BLaER1 (cell line): Measurements from ENCODE around the gene TMCO2.
"Not testable (repeated sequence)": the region's sequence is repeated elsewhere in the genome, so short reads cannot be mapped to it uniquely, and the experiment has no call there.

Experiments
- H3K27ac ChIP-seq: shearing (Covaris generic); formaldehyde crosslinking; 2 replicates; pipeline ENCODE4 v1.8.1; 2022
- H3K27me3 ChIP-seq: shearing (Covaris generic); formaldehyde crosslinking; 2 replicates; pipeline ENCODE4 v1.8.1; 2022
- H3K36me3 ChIP-seq: shearing (Covaris generic); formaldehyde crosslinking; 2 replicates; pipeline ENCODE4 v1.8.1; 2022
- H3K4me1 ChIP-seq: shearing (Covaris generic); formaldehyde crosslinking; 2 replicates; pipeline ENCODE4 v1.8.1; 2022
- H3K4me2 ChIP-seq: shearing (Covaris generic); formaldehyde crosslinking; 2 replicates; pipeline ENCODE4 v1.8.1; 2022
- H3K4me3 ChIP-seq: shearing (Covaris generic); formaldehyde crosslinking; 2 replicates; pipeline ENCODE4 v1.8.1; 2022
- H3K9ac ChIP-seq: shearing (Covaris generic); formaldehyde crosslinking; 2 replicates; pipeline ENCODE4 v1.8.1; 2022
- H3K9me3 ChIP-seq: shearing (Covaris generic); formaldehyde crosslinking; 2 replicates; pipeline ENCODE4 v1.8.1; 2022
- H4K20me1 ChIP-seq: shearing (Covaris generic); formaldehyde crosslinking; 2 replicates; pipeline ENCODE4 v1.8.1; 2022
- Cebpa-rat ChIP-seq: shearing (Covaris generic); IDR thresholded peaks from 2 replicates; pipeline ENCODE4 v1.8.1; 2022

The TMCO2 gene

DNA sequence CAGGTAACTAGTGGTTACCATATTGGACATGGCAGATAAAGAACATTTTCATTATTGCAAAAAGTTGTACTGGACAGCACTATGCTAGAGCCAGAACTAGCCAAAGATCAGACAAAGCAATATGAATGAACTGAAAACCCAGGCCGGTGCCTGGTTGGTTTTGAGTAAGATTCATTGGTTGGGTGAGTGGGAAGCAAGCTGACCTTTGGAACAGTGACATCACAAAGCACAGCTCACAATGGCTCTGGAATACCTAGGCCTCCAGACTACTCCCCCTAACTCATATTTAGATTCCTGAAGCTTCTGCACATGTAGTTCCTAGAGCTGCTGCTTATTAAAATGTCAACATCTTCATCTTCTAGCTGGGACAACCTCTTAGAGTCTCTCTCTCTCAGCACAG is at the start of gene TMCO2:
TSS of gene TMCO2 (plus strand) at position 283 of the 400 bp plus-strand sequence. CDS start at position 340, 57 bp downstream.
- no peaks in the 10 kb centered on the region for H3K4me1 ChIP-seq
- H3K36me3 ChIP-seq, result no peaks in the 10 kb centered on the region

DNA sequence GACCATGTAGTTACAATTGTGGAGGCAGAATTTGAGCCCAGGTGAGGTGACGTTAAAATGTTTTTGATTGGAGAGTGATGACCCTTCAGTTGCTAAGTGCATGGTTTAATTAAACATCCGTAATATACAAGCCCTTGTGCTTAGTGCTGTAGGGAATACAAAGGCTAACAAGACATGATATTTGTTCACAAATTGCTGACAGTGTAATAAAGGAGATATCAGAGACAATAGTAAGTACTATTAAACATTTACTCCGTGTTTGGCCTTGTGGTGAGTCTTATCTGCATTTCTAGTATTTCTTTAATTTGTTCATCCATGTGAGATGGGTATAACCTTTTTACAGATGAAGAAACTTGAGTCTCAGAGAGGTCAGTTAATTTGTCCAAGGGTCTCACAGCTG is 48.6 kb upstream of the TMCO2 start:
- Histone ChIP-seq H4K20me1 (peaks cover 55% of the 10 kb centered on the region), H3K9me3 (no peaks in the 10 kb centered on the region), H3K27me3 (no peaks in the 10 kb centered on the region), H3K4me1 (no peaks in the 10 kb centered on the region), H3K36me3 (peaks cover 89% of the 10 kb centered on the region), H3K4me2 (no peak overlapping the region), H3K9ac (no peak overlapping the region), H3K4me3 (no peak overlapping the region), H3K27ac (no peak overlapping the region)
- TF ChIP-seq Cebpa-rat, result no peak

More for the DNA sequence above, at the start of gene TMCO2:
- no peaks in the 10 kb centered on the region for H3K9me3 ChIP-seq
- no peak within 1 kb of the TSS for H3K4me3 ChIP-seq
- H3K9ac ChIP-seq, result no peak within 1 kb of the TSS
- H3K4me2 ChIP-seq, result no peak within 1 kb of the TSS
- no peak within 1 kb of the TSS for H3K27ac ChIP-seq
- H4K20me1 ChIP-seq, result no peaks in the 10 kb centered on the region
- no peaks in the 10 kb centered on the region for H3K27me3 ChIP-seq
- no peak for TF ChIP-seq Cebpa-rat

DNA sequence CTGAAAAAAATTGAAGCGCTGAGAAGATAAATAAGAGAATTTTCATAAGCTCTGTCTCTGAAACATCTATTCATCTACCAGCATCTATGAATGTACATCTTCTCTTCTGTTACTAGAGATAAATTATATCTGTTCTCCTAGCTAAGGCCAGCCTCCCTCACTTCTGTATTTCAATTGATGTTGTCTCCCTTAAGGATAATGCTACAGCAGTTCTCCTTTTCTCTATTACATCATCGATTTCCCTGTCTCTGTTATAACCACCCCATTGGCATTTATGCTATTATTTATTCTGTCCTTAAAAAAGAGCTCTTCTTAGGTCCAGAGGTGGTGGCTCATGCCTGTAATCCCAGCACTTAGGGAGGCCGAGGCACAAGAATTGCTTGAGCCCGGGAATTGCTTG is 42.9 kb upstream of the TMCO2 start:
- no peaks in the 10 kb centered on the region for H3K27me3 ChIP-seq
- no peak for TF ChIP-seq Cebpa-rat
- no peak overlapping the region for H3K4me2 ChIP-seq
- no peak overlapping the region for H3K4me3 ChIP-seq
- H3K4me1 ChIP-seq, result no peaks in the 10 kb centered on the region
- H3K9ac ChIP-seq, result no peak overlapping the region
- H3K36me3 ChIP-seq, result peaks cover 90% of the 10 kb centered on the region
- no peak overlapping the region for H3K27ac ChIP-seq
- H4K20me1 ChIP-seq, result peaks cover 59% of the 10 kb centered on the region
- no peaks in the 10 kb centered on the region for H3K9me3 ChIP-seq

DNA sequence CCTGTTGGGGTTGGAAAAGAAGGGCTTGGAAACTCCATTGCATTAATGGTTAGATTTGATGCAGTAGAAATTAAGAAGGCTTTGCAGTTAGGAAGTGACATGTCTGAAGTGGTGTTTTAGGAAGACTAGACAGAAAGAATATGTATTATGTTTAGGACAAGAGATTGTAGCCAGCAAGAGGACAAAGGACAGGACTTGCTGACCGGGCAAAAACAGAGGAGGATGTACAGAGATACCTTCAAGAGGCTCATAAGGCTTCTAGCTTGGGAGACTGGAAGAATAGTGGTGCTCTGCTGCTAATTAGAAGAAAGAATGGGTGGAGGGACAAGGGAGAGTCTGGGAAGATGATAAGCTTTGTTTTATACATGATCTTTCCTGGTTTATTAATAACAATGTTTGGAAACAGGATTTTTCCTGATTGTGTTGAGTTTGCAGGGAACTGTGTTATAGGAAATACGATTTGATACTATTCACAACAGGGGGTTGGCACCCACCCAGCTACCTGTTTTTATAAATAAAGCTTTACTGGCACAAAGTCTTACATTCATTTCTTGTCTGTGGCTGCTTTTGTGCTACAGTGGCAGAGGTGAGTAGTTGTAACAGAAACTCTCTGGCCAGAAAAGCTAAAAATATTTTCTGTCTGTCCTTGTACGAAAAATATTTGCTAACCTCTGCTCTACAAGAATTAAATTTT is 37.1 kb upstream of the TMCO2 start:
- Histone ChIP-seq H3K4me1 (no peaks in the 10 kb centered on the region), H3K27me3 (no peaks in the 10 kb centered on the region), H3K4me2 (no peak overlapping the region), H4K20me1 (peaks cover 71% of the 10 kb centered on the region), H3K27ac (no peak overlapping the region), H3K9me3 (no peaks in the 10 kb centered on the region), H3K4me3 (no peak overlapping the region), H3K9ac (no peak overlapping the region), H3K36me3 (peaks cover 99% of the 10 kb centered on the region)
- no peak for TF ChIP-seq Cebpa-rat

DNA sequence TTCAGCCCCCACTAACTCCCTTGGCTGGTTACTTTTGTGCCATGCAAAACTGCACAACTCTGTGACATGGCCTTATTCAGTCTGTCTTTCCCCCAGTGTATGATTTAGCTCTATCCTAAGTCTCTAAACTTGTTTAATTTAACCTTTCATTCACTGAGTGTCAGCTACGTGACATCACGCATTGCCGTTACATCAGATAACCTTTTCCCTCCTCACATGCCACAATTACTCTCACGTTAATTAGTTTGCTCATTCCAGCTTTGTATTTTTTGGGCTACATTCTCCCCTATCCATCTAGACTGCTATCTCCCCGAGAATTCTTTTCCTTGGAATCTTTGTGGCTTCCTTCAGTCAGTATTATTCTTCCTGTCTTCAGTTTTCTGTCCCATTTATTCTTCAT is 29.4 kb upstream of the TMCO2 start:
- peaks cover 78% of the 10 kb centered on the region for H3K36me3 ChIP-seq
- H3K9ac ChIP-seq, result no peak overlapping the region
- H3K27ac ChIP-seq, result no peak overlapping the region
- H3K9me3 ChIP-seq, result no peaks in the 10 kb centered on the region
- no peak overlapping the region for H3K4me2 ChIP-seq
- H3K4me1 ChIP-seq, result no peaks in the 10 kb centered on the region
- no peaks in the 10 kb centered on the region for H3K27me3 ChIP-seq
- peaks cover 17% of the 10 kb centered on the region; the same call in 1 of the 2 replicates for H4K20me1 ChIP-seq
- no peak overlapping the region for H3K4me3 ChIP-seq
- no peak for TF ChIP-seq Cebpa-rat

DNA sequence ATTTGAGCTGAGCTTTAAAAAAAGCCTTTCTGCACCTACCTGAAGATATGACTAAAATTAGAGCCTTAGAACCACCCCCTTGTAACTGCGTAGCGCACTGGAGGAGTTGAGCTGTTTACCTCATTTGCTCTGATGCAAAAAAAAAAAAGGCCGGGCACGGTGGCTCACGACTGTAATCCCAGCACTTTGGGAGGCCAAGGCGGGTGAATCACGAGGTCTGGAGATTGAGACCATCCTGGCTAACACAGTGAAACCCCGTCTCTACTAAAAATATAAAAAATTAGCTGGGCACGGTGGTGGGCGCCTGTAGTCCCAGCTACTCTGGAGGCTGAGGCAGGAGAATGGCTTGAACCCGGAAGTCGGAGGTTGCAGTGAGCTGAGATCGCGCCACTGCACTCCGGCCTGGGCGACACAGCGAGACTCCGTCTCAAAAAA is 26.2 kb upstream of the TMCO2 start:
- H3K9ac ChIP-seq, H3K27me3 ChIP-seq, H3K27ac ChIP-seq, H3K4me3 ChIP-seq, H3K4me1 ChIP-seq, H3K4me2 ChIP-seq, H3K9me3 ChIP-seq: not testable (repeated sequence)
- Histone ChIP-seq H4K20me1 (peaks cover 22% of the 10 kb centered on the region), H3K36me3 (peaks cover 79% of the 10 kb centered on the region)

DNA sequence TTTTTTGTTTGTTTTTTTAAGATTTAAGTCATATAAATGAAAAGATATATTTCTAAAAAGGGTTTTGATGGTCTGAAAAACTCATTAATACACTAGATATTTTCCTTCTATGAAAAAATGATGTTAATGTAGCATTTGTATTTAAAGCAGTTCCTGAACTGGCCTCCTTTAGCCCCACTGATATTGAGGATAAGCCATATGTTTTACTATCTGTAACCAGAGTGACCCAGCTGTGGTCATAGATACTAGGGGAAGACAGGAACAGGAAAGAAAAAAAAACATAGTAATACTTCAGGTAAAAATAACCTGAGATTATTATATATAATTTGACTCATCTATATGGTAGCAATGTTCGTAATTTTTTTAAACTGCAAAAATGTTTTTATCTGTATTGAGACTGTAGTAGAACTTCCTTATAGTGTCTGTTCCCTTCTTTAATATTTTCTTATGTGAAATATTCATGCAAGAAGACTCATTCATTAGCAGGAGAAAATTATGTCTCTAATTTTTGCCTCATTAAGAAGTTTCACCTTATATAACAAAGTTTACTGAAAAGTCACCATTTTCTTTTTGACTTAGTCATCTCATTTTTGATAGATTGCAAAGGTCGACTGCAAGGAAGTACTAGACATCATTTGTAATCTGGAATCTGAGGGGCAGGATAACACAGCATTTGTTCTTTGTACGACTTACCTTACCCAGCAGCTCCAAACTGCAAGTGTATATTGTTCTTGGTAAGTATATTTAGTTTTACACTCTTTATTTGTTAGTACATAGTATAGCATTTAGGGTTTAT is 25.6 kb upstream of the TMCO2 start:
- no peak overlapping the region for H3K4me3 ChIP-seq
- H3K9me3 ChIP-seq, result no peaks in the 10 kb centered on the region
- H3K9ac ChIP-seq, result no peak overlapping the region
- no peak for TF ChIP-seq Cebpa-rat
- H3K27me3 ChIP-seq, result no peaks in the 10 kb centered on the region
- no peak overlapping the region for H3K4me2 ChIP-seq
- H4K20me1 ChIP-seq, result peaks cover 27% of the 10 kb centered on the region
- H3K36me3 ChIP-seq, result peaks cover 79% of the 10 kb centered on the region
- no peaks in the 10 kb centered on the region for H3K4me1 ChIP-seq
- no peak overlapping the region for H3K27ac ChIP-seq

DNA sequence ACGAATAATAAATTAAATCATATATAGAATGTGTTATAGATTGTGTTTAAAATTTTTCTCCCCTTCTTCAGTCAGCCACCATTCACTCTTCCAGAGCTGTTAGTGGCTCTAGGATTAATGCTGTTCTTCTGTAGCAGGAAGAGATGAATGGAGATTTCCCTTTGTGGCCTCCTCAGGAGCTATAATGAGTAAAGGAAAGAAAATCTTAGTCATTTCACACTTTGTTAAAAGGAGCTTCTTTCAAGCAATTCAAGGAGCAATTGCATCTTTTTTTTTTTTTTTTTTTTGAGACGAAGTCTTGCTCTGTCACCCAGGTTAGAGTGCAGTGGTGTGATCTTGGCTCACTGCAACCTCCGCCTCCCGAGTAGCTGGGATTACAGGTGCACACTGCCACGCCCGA is 23.7 kb upstream of the TMCO2 start:
- Histone ChIP-seq H3K9ac (no peak overlapping the region), H3K4me1 (no peaks in the 10 kb centered on the region), H3K9me3 (no peaks in the 10 kb centered on the region), H3K36me3 (peaks cover 86% of the 10 kb centered on the region), H3K27ac (no peak overlapping the region), H3K4me2 (no peak overlapping the region), H3K27me3 (no peaks in the 10 kb centered on the region), H3K4me3 (no peak overlapping the region), H4K20me1 (peaks cover 27% of the 10 kb centered on the region)
- TF ChIP-seq Cebpa-rat, result no peak

DNA sequence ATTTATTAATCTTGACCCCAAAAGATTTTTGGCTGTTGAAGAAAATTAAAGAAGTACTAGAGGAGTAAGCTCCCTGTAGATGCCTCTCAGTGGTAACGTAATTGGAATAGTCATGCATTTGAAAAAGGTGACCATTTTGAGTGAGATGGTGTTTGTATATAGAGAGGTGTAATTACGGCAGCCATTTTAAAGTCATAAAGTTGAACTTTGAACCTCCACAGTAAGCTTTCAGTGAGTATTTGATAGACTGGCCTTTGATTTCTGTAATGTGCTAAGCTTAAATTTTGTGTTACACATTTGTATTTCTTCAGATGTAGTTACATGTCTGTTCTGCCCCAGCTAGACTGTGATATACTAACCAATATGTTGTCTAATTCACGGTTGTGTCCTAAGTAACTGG is 21.5 kb upstream of the TMCO2 start:
- H3K9ac ChIP-seq, result no peak overlapping the region
- H3K4me1 ChIP-seq, result no peaks in the 10 kb centered on the region
- peaks cover 26% of the 10 kb centered on the region for H4K20me1 ChIP-seq
- H3K36me3 ChIP-seq, result peaks cover 91% of the 10 kb centered on the region
- H3K4me2 ChIP-seq, result no peak overlapping the region
- H3K27me3 ChIP-seq, result no peaks in the 10 kb centered on the region
- H3K9me3 ChIP-seq, result no peaks in the 10 kb centered on the region
- TF ChIP-seq Cebpa-rat, result no peak
- no peak overlapping the region for H3K27ac ChIP-seq
- H3K4me3 ChIP-seq, result no peak overlapping the region

DNA sequence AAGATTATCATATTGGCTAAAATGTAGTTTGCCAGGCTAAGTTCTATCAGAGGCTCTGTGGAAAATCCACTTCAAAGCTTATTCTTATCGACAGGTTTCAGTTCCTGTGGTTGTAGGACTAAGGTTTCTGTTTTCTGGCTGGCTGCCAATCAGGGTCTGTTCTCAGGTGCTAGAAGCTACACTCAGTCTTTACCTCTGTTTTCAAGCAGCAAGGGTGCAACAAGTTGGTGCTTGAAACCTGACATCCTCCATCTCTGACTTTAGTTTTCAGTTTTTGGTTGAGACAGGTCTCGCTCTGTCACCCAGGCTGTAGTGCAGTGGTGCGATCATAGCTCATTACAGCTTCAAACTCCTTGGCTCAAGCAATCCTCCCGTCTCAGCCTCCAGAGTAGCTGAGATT is 15.3 kb upstream of the TMCO2 start:
- Histone ChIP-seq H3K4me2 (no peak overlapping the region), H3K36me3 (peaks cover 98% of the 10 kb centered on the region), H3K27ac (no peak overlapping the region), H3K4me1 (no peaks in the 10 kb centered on the region), H3K9ac (no peak overlapping the region), H3K27me3 (no peaks in the 10 kb centered on the region), H4K20me1 (peaks cover 42% of the 10 kb centered on the region), H3K4me3 (no peak overlapping the region), H3K9me3 (no peaks in the 10 kb centered on the region)
- no peak for TF ChIP-seq Cebpa-rat
